ENCODE measurements around the gene RAB27A.

Gene RAB27A

DNA sequence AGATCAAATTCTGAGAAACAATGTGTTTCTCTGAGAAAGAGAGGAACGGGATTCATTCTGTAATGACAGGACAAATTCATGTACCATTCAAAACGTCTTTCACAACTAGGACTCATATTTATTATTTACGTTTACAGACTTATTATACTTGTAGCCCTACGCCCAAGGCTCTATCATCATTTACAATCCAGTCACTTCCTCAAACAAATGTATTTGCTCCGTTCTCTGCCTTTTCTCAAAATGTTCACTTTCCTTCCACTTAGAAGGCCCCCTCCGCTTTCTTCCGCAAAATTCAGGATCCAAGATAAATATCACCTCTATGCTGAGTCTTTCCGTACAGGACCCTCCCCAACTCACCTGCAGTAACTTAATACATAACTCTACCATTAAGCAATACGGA lies 93.6 kb downstream of the RAB27A start:
- no peak overlapping the region for H3K23ac ChIP-seq (ENCODE audit: low read length)
- WGBS (ENCODE audit: extremely low coverage, insufficient coverage, low lambda C conversion rate), result no CpG with 5 or more reads among the region's 9 CpGs
- peak overlapping the region; percentile 64 for H3K4ac ChIP-seq (ENCODE audit: low read depth, low read length)
- H3K79me1 ChIP-seq (ENCODE audit: low read length), result peaks cover 3% of the 10 kb centered on the region
- no peak overlapping the region for H2BK15ac ChIP-seq (replicated peaks; ENCODE audit: low read depth)
- H2AK5ac ChIP-seq (ENCODE audit: low read length), result peak overlapping the region; percentile 59
- peak overlapping the region; percentile 99 for H3K56ac ChIP-seq (ENCODE audit: low read length)
- H3K4me3 ChIP-seq (ENCODE audit: low read length), result peak overlapping the region; percentile 98
- H4K5ac ChIP-seq (ENCODE audit: low read length), result peak overlapping the region; percentile 60
- H3K4me2 ChIP-seq (ENCODE audit: low read length), result peak overlapping the region; percentile 94
- H3K36me3 ChIP-seq (ENCODE audit: control insufficient read depth, insufficient read depth, low read length), result peaks cover 3% of the 10 kb centered on the region
- H3K18ac ChIP-seq (ENCODE audit: low read length), result no peak overlapping the region
- no peak for DNase-seq
- peak overlapping the region; percentile 80 for H2BK5ac ChIP-seq (ENCODE audit: low read length)
- H3K27ac ChIP-seq (ENCODE audit: low read depth, low read length), result no peak overlapping the region
- H2BK120ac ChIP-seq (ENCODE audit: low read depth, low read length), result no peak overlapping the region
- H3K4me1 ChIP-seq (ENCODE audit: control insufficient read depth, low read depth, low read length), result peaks cover 4% of the 10 kb centered on the region
- peaks cover 45% of the 10 kb centered on the region for H3K79me2 ChIP-seq (ENCODE audit: control insufficient read depth, insufficient read depth, low read length)
- no peak overlapping the region for H4K8ac ChIP-seq (ENCODE audit: low read depth, low read length)
- H3K27me3 ChIP-seq (ENCODE audit: insufficient read depth, low read length, poor library complexity), result no peaks in the 10 kb centered on the region
- H3K9ac ChIP-seq (ENCODE audit: low read length), result peak overlapping the region; percentile 99

DNA sequence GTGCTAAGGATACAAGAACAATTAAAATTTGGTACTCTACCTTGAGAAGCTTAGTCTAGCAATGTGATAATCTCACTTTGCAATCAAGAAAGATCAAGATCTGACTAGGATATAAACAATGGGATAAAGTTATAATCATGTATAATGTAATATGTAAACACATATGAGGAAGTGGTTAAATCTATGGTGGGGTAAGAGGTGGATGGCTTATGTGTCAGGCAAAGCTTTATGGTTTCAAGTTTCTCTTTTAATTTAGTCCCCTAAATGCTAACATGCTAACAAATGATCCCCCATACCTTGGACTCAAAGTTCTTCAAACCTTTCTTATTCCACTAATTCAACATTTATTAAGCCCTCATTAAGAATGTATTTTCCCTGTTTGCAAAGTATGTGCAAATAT lies 95.4 kb downstream of the RAB27A start:
- peaks cover 5% of the 10 kb centered on the region for H3K79me1 ChIP-seq (ENCODE audit: low read length)
- no peak overlapping the region for H2AK5ac ChIP-seq (ENCODE audit: low read length)
- H3K23ac ChIP-seq (ENCODE audit: low read length), result no peak overlapping the region
- no peak overlapping the region for H3K4me2 ChIP-seq (ENCODE audit: low read length)
- no peak overlapping the region for H3K9ac ChIP-seq (ENCODE audit: low read length)
- H3K4me1 ChIP-seq (ENCODE audit: control insufficient read depth, low read depth, low read length), result peaks cover 4% of the 10 kb centered on the region
- no peak overlapping the region for H3K56ac ChIP-seq (ENCODE audit: low read length)
- H2BK5ac ChIP-seq (ENCODE audit: low read length), result no peak overlapping the region
- no peak overlapping the region for H3K18ac ChIP-seq (ENCODE audit: low read length)
- peaks cover 3% of the 10 kb centered on the region for H3K36me3 ChIP-seq (ENCODE audit: control insufficient read depth, insufficient read depth, low read length)
- peaks cover 51% of the 10 kb centered on the region for H3K79me2 ChIP-seq (ENCODE audit: control insufficient read depth, insufficient read depth, low read length)
- DNase-seq, result no peak
- no peaks in the 10 kb centered on the region for H3K27me3 ChIP-seq (ENCODE audit: insufficient read depth, low read length, poor library complexity)
- H3K4me3 ChIP-seq (ENCODE audit: low read length), result no peak overlapping the region
- no peak overlapping the region for H2BK120ac ChIP-seq (ENCODE audit: low read depth, low read length)
- no peak overlapping the region for H2BK15ac ChIP-seq (replicated peaks; ENCODE audit: low read depth)
- H4K8ac ChIP-seq (ENCODE audit: low read depth, low read length), result no peak overlapping the region
- no peak overlapping the region for H3K27ac ChIP-seq (ENCODE audit: low read depth, low read length)
- H3K4ac ChIP-seq (ENCODE audit: low read depth, low read length), result no peak overlapping the region
- no peak overlapping the region for H4K5ac ChIP-seq (ENCODE audit: low read length)

DNA sequence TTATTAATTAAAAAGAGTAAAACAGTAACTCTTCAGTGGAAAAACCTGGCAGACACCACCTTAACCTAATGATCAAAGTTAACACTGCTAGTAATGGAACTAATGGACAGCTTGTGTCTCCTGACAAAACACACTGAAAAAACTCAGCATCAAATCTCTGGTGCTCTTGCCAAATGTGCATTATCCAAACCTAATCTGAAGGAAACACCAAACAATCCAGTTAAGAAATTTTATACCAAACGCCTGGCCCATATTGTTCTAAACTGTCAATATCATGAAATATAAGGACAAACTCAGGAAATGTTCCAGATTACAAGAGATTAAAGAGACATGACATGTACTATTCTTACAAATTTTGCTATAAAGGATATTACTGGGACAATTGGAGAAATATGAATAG lies 103.3 kb downstream of the RAB27A start:
- no peak for DNase-seq
- no peak overlapping the region for H3K4me2 ChIP-seq (ENCODE audit: low read length)
- H3K27ac ChIP-seq (ENCODE audit: low read depth, low read length), result no peak overlapping the region
- no peak overlapping the region for H3K4me3 ChIP-seq (ENCODE audit: low read length)
- no peak overlapping the region for H2BK5ac ChIP-seq (ENCODE audit: low read length)
- H3K9ac ChIP-seq (ENCODE audit: low read length), result no peak overlapping the region
- no peak overlapping the region for H2BK15ac ChIP-seq (replicated peaks; ENCODE audit: low read depth)
- peaks cover 16% of the 10 kb centered on the region for H3K79me2 ChIP-seq (ENCODE audit: control insufficient read depth, insufficient read depth, low read length)
- no peak overlapping the region for H2BK120ac ChIP-seq (ENCODE audit: low read depth, low read length)
- H3K4me1 ChIP-seq (ENCODE audit: control insufficient read depth, low read depth, low read length), result no peaks in the 10 kb centered on the region
- H4K5ac ChIP-seq (ENCODE audit: low read length), result no peak overlapping the region
- H3K23ac ChIP-seq (ENCODE audit: low read length), result no peak overlapping the region
- no peaks in the 10 kb centered on the region for H3K36me3 ChIP-seq (ENCODE audit: control insufficient read depth, insufficient read depth, low read length)
- H3K18ac ChIP-seq (ENCODE audit: low read length), result no peak overlapping the region
- no peaks in the 10 kb centered on the region for H3K27me3 ChIP-seq (ENCODE audit: insufficient read depth, low read length, poor library complexity)
- H2AK5ac ChIP-seq (ENCODE audit: low read length), result no peak overlapping the region
- H3K79me1 ChIP-seq (ENCODE audit: low read length), result peaks cover 7% of the 10 kb centered on the region
- WGBS (ENCODE audit: extremely low coverage, insufficient coverage, low lambda C conversion rate), result no CpG with 5 or more reads among the region's 1 CpG
- no peak overlapping the region for H3K56ac ChIP-seq (ENCODE audit: low read length)
- H3K4ac ChIP-seq (ENCODE audit: low read depth, low read length), result no peak overlapping the region
- no peak overlapping the region for H4K8ac ChIP-seq (ENCODE audit: low read depth, low read length)

DNA sequence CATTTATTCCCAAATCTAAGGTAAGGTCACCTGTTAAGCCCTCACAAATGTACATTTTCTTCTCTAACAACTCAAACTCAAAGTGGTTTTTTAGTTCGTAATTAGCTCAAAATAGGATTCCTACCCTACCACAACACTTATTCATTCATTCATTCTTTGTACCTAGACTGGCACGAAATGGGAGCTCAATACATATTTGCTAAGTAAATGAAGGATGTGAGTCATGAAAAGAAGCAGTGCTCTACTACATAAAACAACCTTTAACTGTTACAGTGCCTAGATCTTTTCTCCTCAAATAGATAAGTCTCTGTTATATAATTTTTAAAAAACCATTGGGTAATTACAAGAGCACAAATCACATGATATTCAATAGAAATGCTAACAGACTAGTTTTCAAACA lies 105.9 kb downstream of the RAB27A start:
- Histone ChIP-seq H4K5ac (ENCODE audit: low read length) (no peak overlapping the region), H3K27ac (ENCODE audit: low read depth, low read length) (no peak overlapping the region), H3K18ac (ENCODE audit: low read length) (no peak overlapping the region), H3K56ac (ENCODE audit: low read length) (no peak overlapping the region), H3K79me1 (ENCODE audit: low read length) (peaks cover 4% of the 10 kb centered on the region), H3K4ac (ENCODE audit: low read depth, low read length) (no peak overlapping the region), H3K23ac (ENCODE audit: low read length) (no peak overlapping the region), H3K27me3 (ENCODE audit: insufficient read depth, low read length, poor library complexity) (no peaks in the 10 kb centered on the region), H3K4me3 (ENCODE audit: low read length) (no peak overlapping the region), H2BK5ac (ENCODE audit: low read length) (no peak overlapping the region), H3K36me3 (ENCODE audit: control insufficient read depth, insufficient read depth, low read length) (no peaks in the 10 kb centered on the region), H3K9ac (ENCODE audit: low read length) (no peak overlapping the region), H3K79me2 (ENCODE audit: control insufficient read depth, insufficient read depth, low read length) (peaks cover 9% of the 10 kb centered on the region), H3K4me2 (ENCODE audit: low read length) (no peak overlapping the region), H4K8ac (ENCODE audit: low read depth, low read length) (no peak overlapping the region), H2AK5ac (ENCODE audit: low read length) (no peak overlapping the region), H3K4me1 (ENCODE audit: control insufficient read depth, low read depth, low read length) (no peaks in the 10 kb centered on the region), H2BK15ac (replicated peaks; ENCODE audit: low read depth) (no peak overlapping the region), H2BK120ac (ENCODE audit: low read depth, low read length) (no peak overlapping the region)
- no CpG with 5 or more reads among the region's 2 CpGs for whole genome bisulfite sequencing (ENCODE audit: extremely low coverage, insufficient coverage, low lambda C conversion rate)
- no peak for DNase-seq

DNA sequence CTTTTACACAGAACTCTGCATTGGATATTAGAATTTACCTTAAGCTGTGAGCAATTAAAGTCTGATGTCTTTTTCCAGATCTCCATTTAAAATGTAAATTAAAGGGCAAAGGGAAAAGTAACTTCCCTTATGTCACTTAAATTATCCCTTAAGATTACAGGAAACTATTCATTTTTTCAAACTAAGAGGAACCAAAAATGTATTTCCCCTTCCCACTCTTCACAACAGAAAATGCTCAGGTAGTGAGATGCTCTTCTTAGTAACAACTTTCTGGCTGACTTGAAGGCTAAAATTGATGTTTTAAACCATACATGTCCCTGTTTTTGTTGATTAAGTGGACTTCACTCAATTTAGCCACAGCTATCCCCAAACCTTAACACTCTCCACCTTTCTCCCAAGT lies 110.5 kb downstream of the RAB27A start:
- Histone ChIP-seq H3K36me3 (ENCODE audit: control insufficient read depth, insufficient read depth, low read length) (no peaks in the 10 kb centered on the region), H3K79me1 (ENCODE audit: low read length) (no peaks in the 10 kb centered on the region), H3K18ac (ENCODE audit: low read length) (no peak overlapping the region), H2BK5ac (ENCODE audit: low read length) (no peak overlapping the region), H4K5ac (ENCODE audit: low read length) (no peak overlapping the region), H4K8ac (ENCODE audit: low read depth, low read length) (no peak overlapping the region), H3K23ac (ENCODE audit: low read length) (no peak overlapping the region), H3K4me3 (ENCODE audit: low read length) (no peak overlapping the region), H3K27me3 (ENCODE audit: insufficient read depth, low read length, poor library complexity) (no peaks in the 10 kb centered on the region), H3K79me2 (ENCODE audit: control insufficient read depth, insufficient read depth, low read length) (no peaks in the 10 kb centered on the region), H3K27ac (ENCODE audit: low read depth, low read length) (no peak overlapping the region), H3K9ac (ENCODE audit: low read length) (no peak overlapping the region), H3K56ac (ENCODE audit: low read length) (no peak overlapping the region), H3K4me2 (ENCODE audit: low read length) (no peak overlapping the region), H2AK5ac (ENCODE audit: low read length) (no peak overlapping the region), H3K4me1 (ENCODE audit: control insufficient read depth, low read depth, low read length) (no peaks in the 10 kb centered on the region), H2BK120ac (ENCODE audit: low read depth, low read length) (no peak overlapping the region), H3K4ac (ENCODE audit: low read depth, low read length) (no peak overlapping the region), H2BK15ac (replicated peaks; ENCODE audit: low read depth) (no peak overlapping the region)
- DNase-seq, result no peak

DNA sequence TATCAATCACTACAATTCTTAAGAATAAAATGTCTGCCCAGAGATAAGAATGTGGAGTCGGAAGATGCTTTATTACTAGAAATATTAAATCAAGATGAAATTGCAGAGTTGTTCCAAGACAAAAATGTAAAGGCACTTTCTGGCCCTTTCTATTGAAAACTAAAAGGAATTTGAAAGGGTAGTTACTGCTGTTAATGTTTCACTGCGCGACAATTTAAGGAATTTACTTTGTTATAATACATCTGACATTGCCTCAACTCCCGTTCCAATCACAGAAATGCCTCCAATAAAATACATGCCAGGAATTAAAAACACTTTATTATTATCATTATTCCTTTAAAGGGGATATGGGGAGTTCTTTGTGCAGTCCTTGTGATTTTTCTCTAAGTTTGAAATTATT lies 119.3 kb downstream of the RAB27A start:
- DNase-seq, result no peak
- Histone ChIP-seq H3K27ac (ENCODE audit: low read depth, low read length) (no peak overlapping the region), H4K5ac (ENCODE audit: low read length) (no peak overlapping the region), H3K79me2 (ENCODE audit: control insufficient read depth, insufficient read depth, low read length) (no peaks in the 10 kb centered on the region), H3K4me2 (ENCODE audit: low read length) (no peak overlapping the region), H3K27me3 (ENCODE audit: insufficient read depth, low read length, poor library complexity) (no peaks in the 10 kb centered on the region), H3K4me3 (ENCODE audit: low read length) (no peak overlapping the region), H3K23ac (ENCODE audit: low read length) (no peak overlapping the region), H3K79me1 (ENCODE audit: low read length) (no peaks in the 10 kb centered on the region), H3K18ac (ENCODE audit: low read length) (no peak overlapping the region), H3K9ac (ENCODE audit: low read length) (no peak overlapping the region), H3K36me3 (ENCODE audit: control insufficient read depth, insufficient read depth, low read length) (peaks cover 2% of the 10 kb centered on the region), H2AK5ac (ENCODE audit: low read length) (no peak overlapping the region), H4K8ac (ENCODE audit: low read depth, low read length) (no peak overlapping the region), H2BK15ac (replicated peaks; ENCODE audit: low read depth) (no peak overlapping the region), H3K4me1 (ENCODE audit: control insufficient read depth, low read depth, low read length) (no peaks in the 10 kb centered on the region), H3K4ac (ENCODE audit: low read depth, low read length) (no peak overlapping the region), H3K56ac (ENCODE audit: low read length) (no peak overlapping the region), H2BK5ac (ENCODE audit: low read length) (no peak overlapping the region), H2BK120ac (ENCODE audit: low read depth, low read length) (no peak overlapping the region)
- no CpG with 5 or more reads among the region's 4 CpGs for WGBS (ENCODE audit: extremely low coverage, insufficient coverage, low lambda C conversion rate)
